Psoas muscle (tissue), 8 donors: ENCODE measurements around the gene SEC16A. TPM values are rescaled to one million over a fixed set of nuclear protein-coding genes. Genes with fewer than 3 reads are reported as not detected.

Experiments
- ATAC-seq, 4 donors: fragments of 200-7000 bp; cut with Tn5 transposase; one replicate each; pipeline ENCODE4 v1.9.1; 2020; ENCODE audit warnings: moderate library complexity in 3 of 4, mild to moderate bottlenecking in 2 of 4
- DNase-seq, 2 donors: peaks; one replicate each; pipeline ENCODE4 v3.0.0-alpha.2; 2020
- H3K27ac ChIP-seq: fragments of 200-600 bp; one replicate; pipeline ENCODE4 v1.8.0; 2022
- H3K27me3 ChIP-seq, 3 donors: fragments of 200-600 bp in 1 of 3; one replicate each; pipeline versions ENCODE4 v1.6.1 to v1.8.0; 2013 to 2022; ENCODE audit warnings: low read length in 2 of 3, mild to moderate bottlenecking in 2 of 3, moderate library complexity in 1 of 3; ENCODE audit not compliant: insufficient read depth in 3 of 3
- H3K36me3 ChIP-seq, 2 donors: fragments of 200-600 bp in 1 of 2; one replicate each; pipeline versions ENCODE4 v1.6.1 to v1.8.0; 2013 to 2022; ENCODE audit warnings: low read depth in 1 of 2, mild to moderate bottlenecking in 1 of 2, moderate library complexity in 1 of 2; ENCODE audit not compliant: insufficient read depth in 1 of 2
- H3K4me1 ChIP-seq: fragments of 200-600 bp; one replicate; pipeline ENCODE4 v1.8.0; 2022
- H3K4me3 ChIP-seq: fragments of 200-600 bp; one replicate; pipeline ENCODE4 v1.8.0; 2022; ENCODE audit warnings: mild to moderate bottlenecking
- H3K9me3 ChIP-seq: fragments of 200-600 bp; one replicate; pipeline ENCODE4 v1.8.0; 2022
- WGBS, 3 donors: extraction: QIAGEN DNeasy Blood & Tissue Kit; methylation state at CpG; one replicate each; pipeline versions ENCODE4 v1.1.6 to v1.1.7; 2013; 5-methylcytosine and 5-hydroxymethylcytosine counted together
- intact Hi-C, 2 donors: fragments of 100-400 bp; cut with DNase I; formaldehyde crosslinking; loops; one replicate each; pipeline versions ENCODE4 v1.11.0 to v1.14.2; 2022
- polyA plus RNA-seq, 3 donors: library from polyadenylated mRNA; stranded (reverse); fragments of 200-250 nt; gene quantifications; one replicate each; pipeline ENCODE4 v1.2.3, GENCODE V29; 2013
- total RNA-seq, 4 donors: library from RNA; stranded (reverse); fragmentation: NEBNext Ultra II Directional in 2 of 4; extraction: Animal tissue kit (Norgen Biotek cat#: 25700) in 2 of 4; gene quantifications; one replicate each; pipeline versions ENCODE4 v1.2.1 to v1.2.4, GENCODE V29; 2021 to 2023
- TF ChIP-seq, protein P1 (sequence below): fragments of 200-600 bp; IDR thresholded peaks from one replicate; pipeline ENCODE4 v1.8.0; 2022; ENCODE audit warnings: antibody characterized with exemption
- donor health status: healthy with polysubstance abuse.
- donor health status: DM: no; HTN: no; CAD: no; lungs with moderate emphysema.
- donor health status: Bipolar disorder and iron deficiency.
- donor health status: healthy.
- donor health status: DM: yes; HTN: yes; CAD: no.
- donor health status: DM: no; HTN: no; CAD: no.
- donor health status: DM: no; HTN: no; CAD: no.
- donor health status: DM: yes; HTN: yes; CAD: no.

The SEC16A gene
- total and polyA plus RNA-seq, 7 donors = 22.3 to 40.0 (median 31.5) TPM

DNA sequence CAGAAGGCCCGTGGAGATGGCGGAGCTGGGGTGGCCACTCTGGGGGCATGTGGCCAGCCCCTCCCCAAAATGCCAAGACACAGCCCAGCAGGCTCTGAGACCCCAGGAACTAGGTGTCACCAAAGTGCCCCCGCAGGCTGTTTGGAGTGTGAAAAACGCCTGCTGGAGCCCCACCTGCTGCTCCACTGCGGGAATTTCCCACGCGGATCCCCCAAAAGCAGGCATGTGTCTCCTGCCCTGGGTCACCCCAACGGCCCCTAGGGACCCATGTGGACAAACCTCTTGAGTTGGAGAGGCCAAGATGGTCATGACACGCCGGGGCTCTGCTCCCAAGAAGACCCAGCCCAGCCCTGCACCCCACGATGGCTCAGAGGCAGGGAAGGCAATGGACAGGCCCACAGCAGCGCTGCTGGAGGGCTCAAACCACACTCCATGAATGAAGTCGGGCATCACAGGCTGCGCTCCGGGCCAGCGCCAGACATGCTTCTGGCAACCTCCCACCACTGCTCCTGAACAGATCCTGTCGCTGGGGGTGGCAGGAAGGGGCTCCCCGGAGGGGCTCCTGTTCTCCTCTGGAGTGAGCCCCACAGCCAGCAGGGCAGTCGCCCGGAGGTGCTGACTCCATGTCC, 47.7 kb upstream of the SEC16A start:
- Histone ChIP-seq H3K4me3 (peak overlapping the region; percentile 38), H3K27ac (no peak overlapping the region), H3K27me3 (peaks cover 0 to 3% (median 0%) of the 10 kb centered on the region in 3 donors), H3K4me1 (peaks cover 51% of the 10 kb centered on the region), H3K9me3 (no peaks in the 10 kb centered on the region), H3K36me3 (peaks cover 0 to 4% of the 10 kb centered on the region in 2 donors)
- 44 to 53% (median 52%) methylated on average over 20 of the region's 20 CpGs for WGBS, 3 donors
- TF ChIP-seq, protein P1, sequence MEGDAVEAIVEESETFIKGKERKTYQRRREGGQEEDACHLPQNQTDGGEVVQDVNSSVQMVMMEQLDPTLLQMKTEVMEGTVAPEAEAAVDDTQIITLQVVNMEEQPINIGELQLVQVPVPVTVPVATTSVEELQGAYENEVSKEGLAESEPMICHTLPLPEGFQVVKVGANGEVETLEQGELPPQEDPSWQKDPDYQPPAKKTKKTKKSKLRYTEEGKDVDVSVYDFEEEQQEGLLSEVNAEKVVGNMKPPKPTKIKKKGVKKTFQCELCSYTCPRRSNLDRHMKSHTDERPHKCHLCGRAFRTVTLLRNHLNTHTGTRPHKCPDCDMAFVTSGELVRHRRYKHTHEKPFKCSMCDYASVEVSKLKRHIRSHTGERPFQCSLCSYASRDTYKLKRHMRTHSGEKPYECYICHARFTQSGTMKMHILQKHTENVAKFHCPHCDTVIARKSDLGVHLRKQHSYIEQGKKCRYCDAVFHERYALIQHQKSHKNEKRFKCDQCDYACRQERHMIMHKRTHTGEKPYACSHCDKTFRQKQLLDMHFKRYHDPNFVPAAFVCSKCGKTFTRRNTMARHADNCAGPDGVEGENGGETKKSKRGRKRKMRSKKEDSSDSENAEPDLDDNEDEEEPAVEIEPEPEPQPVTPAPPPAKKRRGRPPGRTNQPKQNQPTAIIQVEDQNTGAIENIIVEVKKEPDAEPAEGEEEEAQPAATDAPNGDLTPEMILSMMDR = no peak
- DNase-seq = no peak
- ATAC-seq = no peak
- intact Hi-C loops = loop anchor here in 1 of 2 donors (5.0 kb wide), 1 partner anchor 33 kb away; no protein-coding TSS in a partner anchor

- peaks cover 59% of the 10 kb centered on the region for H3K4me1 ChIP-seq
- peak overlapping the region; percentile 30 for H3K4me3 ChIP-seq
- TF ChIP-seq, protein P1 = no peak
- 56 to 71% (median 61%) methylated on average over 37 to 40 of the region's 40 CpGs for WGBS, 3 donors
- no peaks in the 10 kb centered on the region for H3K9me3 ChIP-seq
- intact Hi-C loops = loop anchor here in 1 of 2 donors (5.0 kb wide), 1 partner anchor 32 kb away; no protein-coding TSS in a partner anchor
- DNase-seq = no peak
- no peak for ATAC-seq
- peak overlapping the region; percentile 21 for H3K27ac ChIP-seq
- peaks cover 0 to 4% of the 10 kb centered on the region in 2 donors for H3K36me3 ChIP-seq
- H3K27me3 ChIP-seq = peaks cover 0 to 3% (median 0%) of the 10 kb centered on the region in 3 donors
Observed at GRCh38 chr9:136529516-136530460, 46.9 kb upstream of the SEC16A start.

DNA sequence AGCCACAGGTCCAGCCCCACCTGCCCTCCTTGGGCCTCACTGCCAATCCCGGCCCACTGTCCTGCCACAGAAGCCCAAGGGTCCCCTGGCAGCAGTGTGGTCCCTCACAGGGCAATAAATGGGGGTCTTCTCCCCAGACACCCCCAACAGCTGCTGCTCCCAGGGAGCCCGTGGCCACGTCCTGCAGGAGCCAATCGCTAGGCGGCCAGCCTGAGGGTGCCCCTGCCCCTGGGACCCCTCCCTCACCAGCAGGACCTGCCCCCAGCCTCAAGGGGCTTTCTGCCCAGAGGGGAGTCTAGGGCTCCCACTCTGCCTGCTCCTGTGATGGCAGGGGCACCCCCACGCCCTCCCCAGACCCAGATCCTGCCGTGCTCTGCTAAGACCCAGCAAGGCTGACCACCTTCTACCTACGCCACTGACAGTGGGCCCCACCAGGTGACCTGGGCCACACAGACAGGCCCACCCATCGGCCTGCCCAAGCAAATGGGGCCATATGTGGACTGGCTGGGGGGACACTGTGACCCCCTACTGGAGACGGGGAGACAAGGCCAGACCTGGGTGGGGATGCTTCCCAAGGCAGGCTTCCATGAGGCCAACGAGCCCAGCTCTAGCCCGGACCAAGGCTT, 46.0 kb upstream of the SEC16A start:
- TF ChIP-seq, protein P1 = no peak
- Histone ChIP-seq H3K4me3 (no peak overlapping the region), H3K27me3 (peaks cover 0 to 3% (median 0%) of the 10 kb centered on the region in 3 donors), H3K9me3 (no peaks in the 10 kb centered on the region), H3K4me1 (peaks cover 69% of the 10 kb centered on the region), H3K36me3 (peaks cover 0 to under 1% of the 10 kb centered on the region in 2 donors), H3K27ac (peak overlapping the region; percentile 21)
- intact Hi-C loops = no loop called here
- WGBS, 3 donors = 85 to 87% (median 85%) methylated on average over 12 of the region's 12 CpGs
- ATAC-seq (no peak), DNase-seq (no peak)

DNA sequence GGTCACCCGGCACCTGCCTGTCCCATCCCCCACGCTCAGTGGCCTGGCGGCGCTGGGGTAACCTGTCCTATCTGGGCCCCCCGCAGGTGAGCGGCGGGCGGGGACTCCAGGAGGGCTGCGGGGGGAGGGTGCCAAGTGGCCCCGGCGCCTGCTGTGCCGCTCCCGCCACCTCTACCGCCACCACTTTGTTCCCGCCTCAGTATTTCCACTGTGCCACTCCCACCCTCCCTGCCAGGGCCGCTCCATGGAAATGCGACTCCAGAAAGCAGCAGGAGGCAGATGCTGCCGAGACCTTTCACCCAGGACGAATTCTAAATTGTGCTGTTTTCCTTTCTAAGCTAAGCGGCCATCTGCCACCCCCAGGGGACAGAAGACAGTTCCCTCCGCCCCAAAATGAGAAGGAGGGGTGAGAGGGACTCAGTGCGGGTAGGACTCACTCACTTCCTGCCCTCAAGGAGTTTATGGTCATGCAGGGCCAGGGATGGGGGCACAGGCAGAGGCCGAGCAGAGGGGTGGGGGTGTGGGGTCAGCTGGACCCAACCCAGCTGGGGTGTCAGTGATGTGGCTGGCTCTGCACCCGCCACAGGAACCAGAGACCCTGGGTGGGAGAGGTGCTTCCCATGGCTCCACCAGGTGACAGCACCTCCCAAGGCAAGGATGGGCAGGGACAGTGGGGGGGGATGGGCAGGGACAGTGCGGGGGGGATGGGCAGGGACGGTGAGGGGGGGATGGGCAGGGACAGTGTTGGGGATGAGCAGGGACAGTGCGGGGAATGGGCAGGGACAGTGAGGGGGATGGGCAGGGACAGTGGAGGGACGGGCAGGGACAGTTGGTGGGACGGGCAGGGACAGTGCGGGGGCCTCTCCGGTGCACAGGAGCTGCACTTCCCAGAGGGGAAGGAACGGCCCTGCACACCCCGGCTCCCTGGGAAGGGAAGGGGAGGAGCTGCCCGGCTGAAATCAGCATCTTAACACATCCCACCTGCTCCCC, 45.2 kb upstream of the SEC16A start:
- TF ChIP-seq, protein P1 = no peak
- Histone ChIP-seq H3K4me3 (no peak overlapping the region), H3K4me1 (peaks cover 63% of the 10 kb centered on the region), H3K27ac (peak overlapping the region; percentile 85), H3K27me3 (peaks cover 0 to 3% (median 0%) of the 10 kb centered on the region in 3 donors), H3K36me3 (no peaks in the 10 kb centered on the region), H3K9me3 (no peaks in the 10 kb centered on the region)
- 33 to 52% (median 42%) methylated on average over 30 to 34 of the region's 34 CpGs for WGBS, 3 donors
- no peak for DNase-seq
- no peak for ATAC-seq
- intact Hi-C loops = no loop called here
